ENCODE measurements around the gene DTX3L.

- TF ChIP-seq POLR2A (IDR thresholded peaks at IDR 0.05): no peak
- no peak for TF ChIP-seq CTCF (IDR thresholded peaks at IDR 0.05 in 4 of 5, conservative IDR thresholded peaks at IDR 0.05 in 1 of 5)
These were observed 45.8 kb downstream of the DTX3L start for GRCh38 chr3:122609798-122610559.
